IPS-11a (cell line): ENCODE results near the gene KIF26B.

Source experiments
- H3K4me3 ChIP-seq: one replicate; pipeline ENCODE4 v1.5.1; 2013; ENCODE audit warnings: low read depth, low read length, control low read depth

Gene KIF26B

GRCh38 chr1:245609354-245610150, 454.8 kb downstream of the KIF26B start:
- no peak overlapping the region for H3K4me3 ChIP-seq

GRCh38 chr1:245611251-245611650, 456.5 kb downstream of the KIF26B start:
- no peak overlapping the region for H3K4me3 ChIP-seq

- H3K4me3 ChIP-seq = no peak overlapping the region
Observed at GRCh38 chr1:245614476-245614875, 459.7 kb downstream of the KIF26B start.

GRCh38 chr1:245615001-245615400, 460.2 kb downstream of the KIF26B start:
- no peak overlapping the region for H3K4me3 ChIP-seq

- no peak overlapping the region for H3K4me3 ChIP-seq
Observed at GRCh38 chr1:245621589-245621988, 466.8 kb downstream of the KIF26B start.

- no peak overlapping the region for H3K4me3 ChIP-seq
Observed at GRCh38 chr1:245622332-245623014, 467.7 kb downstream of the KIF26B start.

- no peak overlapping the region for H3K4me3 ChIP-seq
Observed at GRCh38 chr1:245641384-245641783, 486.6 kb downstream of the KIF26B start.

GRCh38 chr1:245645406-245645805, 490.6 kb downstream of the KIF26B start:
- H3K4me3 ChIP-seq = no peak overlapping the region

GRCh38 chr1:245645894-245646293, 491.1 kb downstream of the KIF26B start:
- H3K4me3 ChIP-seq = no peak overlapping the region

- H3K4me3 ChIP-seq = no peak overlapping the region
Observed at GRCh38 chr1:245648749-245649522, 494.2 kb downstream of the KIF26B start.

GRCh38 chr1:245649666-245650065, 494.9 kb downstream of the KIF26B start:
- no peak overlapping the region for H3K4me3 ChIP-seq

- no peak overlapping the region for H3K4me3 ChIP-seq
Observed at GRCh38 chr1:245650441-245650960, 495.7 kb downstream of the KIF26B start.

GRCh38 chr1:245651093-245651492, 496.3 kb downstream of the KIF26B start:
- no peak overlapping the region for H3K4me3 ChIP-seq

GRCh38 chr1:245652116-245652515, 497.3 kb downstream of the KIF26B start:
- H3K4me3 ChIP-seq = no peak overlapping the region

GRCh38 chr1:245652660-245653427, 498.1 kb downstream of the KIF26B start:
- H3K4me3 ChIP-seq = no peak overlapping the region

- no peak overlapping the region for H3K4me3 ChIP-seq
Observed at GRCh38 chr1:245654460-245655050, 499.8 kb downstream of the KIF26B start.

GRCh38 chr1:245656189-245656717, 501.5 kb downstream of the KIF26B start:
- no peak overlapping the region for H3K4me3 ChIP-seq

- H3K4me3 ChIP-seq = no peak overlapping the region
Observed at GRCh38 chr1:245657371-245657770, 502.6 kb downstream of the KIF26B start.

- no peak overlapping the region for H3K4me3 ChIP-seq
Observed at GRCh38 chr1:245663373-245663772, 508.6 kb downstream of the KIF26B start.

GRCh38 chr1:245663841-245664240, 509.1 kb downstream of the KIF26B start:
- no peak overlapping the region for H3K4me3 ChIP-seq
